SIG-M5 treated with dmso at 0.1 percent for 504 hours (cell line): ENCODE results near the gene XIRP1.

ENCODE experiments used
- DNase-seq: peaks from one replicate; lab custom pipeline; 2025; ENCODE audit not compliant: unreplicated experiment; lab: John Stamatoyannopoulos, UW

The XIRP1 gene

DNA sequence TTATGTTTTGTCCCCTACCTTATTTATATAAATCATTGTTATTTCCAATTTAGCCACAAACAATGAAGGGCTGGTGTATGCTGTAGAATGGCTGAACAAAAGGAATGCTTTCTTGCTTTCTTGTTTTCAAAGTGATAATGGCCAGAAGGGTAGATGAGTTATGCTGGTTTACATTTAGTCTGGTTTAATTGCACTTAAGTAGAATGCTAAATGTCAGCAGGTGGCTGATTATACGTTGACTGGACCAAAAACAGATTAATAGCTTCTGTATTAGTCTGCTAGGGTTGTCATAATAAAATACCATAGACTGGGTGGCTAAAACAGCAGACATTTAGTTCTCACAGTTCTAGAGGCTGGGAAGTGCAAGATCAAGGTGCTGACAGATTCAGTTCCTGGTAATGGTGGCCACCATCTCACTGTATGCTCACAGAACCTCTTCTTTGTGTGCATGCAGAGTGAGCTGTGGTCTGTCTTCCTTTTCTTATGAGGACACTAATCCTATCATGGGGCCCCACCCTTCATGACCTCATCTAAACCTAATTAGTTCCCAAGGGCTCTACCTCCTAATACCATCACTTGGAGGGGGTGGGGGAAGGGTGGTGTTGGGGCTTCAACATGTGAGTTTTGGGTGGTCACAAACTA is 17.1 kb upstream of the XIRP1 start:
- DNase-seq = no peak

DNA sequence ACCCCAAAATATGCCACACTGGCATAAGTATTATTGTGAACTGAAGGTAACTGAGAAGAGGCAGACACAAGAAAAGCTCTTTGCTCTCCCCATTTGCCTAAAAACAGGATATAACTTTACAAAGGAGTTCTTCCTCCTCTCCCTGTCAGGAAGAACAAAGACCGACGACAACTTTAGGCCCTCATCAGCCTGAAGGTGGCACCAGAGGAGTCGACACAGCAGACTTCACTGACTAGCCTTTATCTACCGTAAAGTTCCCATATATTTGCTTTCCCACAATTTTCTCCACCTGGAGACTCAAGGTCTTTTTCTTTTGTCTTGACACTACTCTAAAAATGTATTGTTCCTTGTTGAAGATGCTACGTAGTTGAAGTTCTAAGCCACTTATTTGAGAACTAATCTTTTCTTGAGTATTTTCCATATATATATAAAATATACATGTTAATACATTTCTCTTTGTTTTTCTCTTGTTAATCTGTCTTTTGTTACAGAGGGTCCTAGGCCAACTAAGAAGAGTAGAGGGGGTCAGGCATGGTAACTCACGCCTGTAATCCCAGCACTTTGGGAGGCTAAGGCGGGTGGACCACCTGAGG is 16.2 kb upstream of the XIRP1 start:
- DNase-seq = peak; percentile 70

DNA sequence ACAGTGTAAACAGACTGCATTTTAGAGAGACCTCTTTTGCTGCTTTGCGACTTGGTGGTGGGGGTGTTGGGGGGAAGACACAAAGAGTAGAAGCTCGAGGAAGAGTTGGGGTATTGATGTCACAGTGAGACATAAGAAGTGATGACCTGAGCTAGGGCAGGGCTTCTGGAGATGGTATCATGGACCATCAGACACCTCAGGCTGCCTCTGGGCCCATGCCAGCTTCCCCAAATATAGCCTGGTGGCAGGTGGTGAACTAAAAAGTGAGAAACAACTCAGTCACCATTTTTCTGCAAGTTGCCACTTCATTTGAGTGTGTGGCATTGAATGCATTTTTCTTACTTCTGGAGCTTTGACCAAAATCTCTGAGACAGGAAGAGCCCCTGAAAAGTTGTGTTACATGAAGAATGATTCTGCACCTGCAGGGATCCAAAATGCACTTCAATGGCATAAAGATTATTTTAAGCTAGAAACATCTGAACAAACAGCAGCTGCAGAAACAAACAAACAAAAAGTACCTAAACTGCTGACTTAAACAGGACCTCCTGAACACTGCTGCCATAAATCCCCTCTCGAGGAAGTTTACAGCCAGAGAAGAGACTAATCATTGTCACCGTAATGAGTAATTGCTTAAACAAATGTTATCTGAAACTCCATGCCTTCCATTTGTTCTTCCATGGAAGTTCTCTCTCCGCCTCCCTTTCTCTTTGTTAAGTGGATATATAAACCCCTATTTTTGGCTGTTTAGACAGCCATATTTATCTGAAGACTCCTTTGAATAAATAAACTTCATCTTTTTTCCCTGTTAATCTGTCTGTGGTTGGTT is 15.2 kb upstream of the XIRP1 start:
- no peak for DNase-seq

DNA sequence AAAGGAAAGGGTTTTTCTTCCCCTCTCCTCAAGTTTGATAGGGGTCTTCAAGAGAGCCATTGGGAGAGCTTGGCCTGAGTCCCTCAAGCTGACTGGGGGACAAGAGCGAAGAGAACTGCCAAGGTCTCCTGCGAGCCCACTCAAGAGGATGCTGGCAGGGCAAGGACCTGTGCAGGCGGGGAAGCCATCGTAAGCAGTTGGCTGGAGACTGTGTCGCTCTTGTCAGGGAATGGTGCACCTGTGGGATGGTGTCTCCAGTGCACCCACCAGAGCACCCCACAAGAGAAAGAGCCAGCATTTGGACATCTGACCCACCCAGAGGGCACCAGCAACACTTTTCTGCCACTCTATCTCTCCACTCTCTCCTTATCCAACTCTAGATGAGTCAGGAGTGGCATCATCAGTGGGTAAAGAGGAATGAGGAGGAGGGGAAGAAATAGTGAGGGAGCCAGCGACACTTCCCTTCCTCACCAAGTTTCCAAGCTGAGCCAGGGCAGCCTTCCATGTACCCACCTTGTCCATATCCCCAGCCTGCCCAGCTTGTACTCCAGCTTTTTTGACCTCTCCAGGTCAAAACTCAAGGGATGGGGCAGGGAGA is 13.6 kb upstream of the XIRP1 start:
- no peak for DNase-seq

DNA sequence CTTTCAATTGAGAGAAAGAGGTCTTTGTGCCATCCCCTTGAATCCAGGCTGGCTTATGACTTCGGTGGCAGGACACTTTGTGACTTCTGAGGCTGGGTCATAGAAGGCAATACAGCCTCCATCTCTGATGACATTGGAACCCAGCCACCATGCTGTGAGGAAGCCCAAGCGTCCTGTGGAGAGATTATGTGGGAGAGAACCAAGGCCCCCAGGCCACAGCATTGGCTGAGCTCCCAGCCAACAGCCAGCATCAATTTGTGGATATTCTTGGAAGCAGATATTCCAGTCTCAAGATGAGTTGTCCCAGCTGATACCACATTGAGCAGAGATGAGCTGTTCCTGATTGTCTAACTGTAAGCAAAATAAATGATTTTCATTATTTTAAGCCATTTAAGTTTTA is 12.7 kb upstream of the XIRP1 start:
- no peak for DNase-seq

DNA sequence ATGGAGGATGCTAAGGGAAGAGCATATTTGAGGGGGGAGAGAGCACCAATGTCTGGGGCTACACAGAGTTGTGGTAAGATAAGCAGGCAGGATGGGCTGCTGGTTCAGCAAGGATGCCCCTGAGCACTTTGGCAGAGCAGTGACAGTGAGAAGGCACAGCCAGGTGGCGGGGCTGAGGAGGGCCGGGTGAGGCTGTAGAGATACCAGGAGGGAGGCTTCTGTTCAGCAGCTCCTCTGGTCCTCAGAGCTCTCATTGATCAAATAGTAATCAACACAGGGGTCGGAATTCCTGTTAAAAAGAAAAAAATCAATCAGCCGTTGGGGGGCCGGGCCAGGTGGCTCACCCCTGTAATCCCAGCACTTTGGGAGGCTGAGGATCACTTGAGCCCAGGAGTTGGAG is 11.5 kb upstream of the XIRP1 start:
- no peak for DNase-seq

DNA sequence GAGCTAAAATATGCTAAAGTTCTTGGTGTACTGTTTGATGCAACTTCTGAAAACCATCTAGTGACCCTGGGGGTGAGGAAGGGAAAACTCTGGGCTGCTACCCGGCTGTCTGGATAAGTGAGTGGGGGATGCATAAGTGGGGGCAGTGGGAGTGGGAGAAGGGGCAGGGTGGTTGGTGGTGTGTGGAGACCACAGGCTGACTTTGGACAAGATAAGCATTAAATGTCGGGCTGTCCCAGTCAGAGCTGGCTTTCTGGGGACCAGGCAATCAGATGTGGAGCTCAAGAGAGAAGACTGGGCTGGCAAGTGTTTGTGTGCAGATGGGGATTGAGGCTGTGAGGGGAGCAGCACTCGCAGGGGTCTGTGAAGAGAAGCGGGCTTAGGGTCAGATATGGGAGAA is 11.0 kb upstream of the XIRP1 start:
- no peak for DNase-seq

DNA sequence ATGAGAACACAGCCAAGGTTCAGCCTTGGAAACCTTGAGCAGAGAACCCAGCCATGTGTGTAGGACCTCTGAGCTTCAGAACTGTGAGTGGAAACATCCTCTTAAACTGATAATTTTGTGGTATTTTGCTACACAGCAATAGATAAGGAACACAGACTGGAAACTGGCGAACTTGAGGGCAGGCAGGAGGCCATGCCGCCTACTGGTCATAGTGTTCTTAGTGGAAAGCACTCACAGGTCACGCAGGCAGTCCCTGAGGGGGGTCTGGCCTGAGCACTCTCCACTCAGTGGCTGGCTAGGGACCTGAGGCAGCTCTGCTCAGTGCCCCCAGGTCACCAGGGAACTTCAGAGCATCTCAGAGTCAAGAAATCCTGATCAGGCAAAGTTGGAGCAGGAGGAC is 9.7 kb upstream of the XIRP1 start:
- DNase-seq = no peak

DNA sequence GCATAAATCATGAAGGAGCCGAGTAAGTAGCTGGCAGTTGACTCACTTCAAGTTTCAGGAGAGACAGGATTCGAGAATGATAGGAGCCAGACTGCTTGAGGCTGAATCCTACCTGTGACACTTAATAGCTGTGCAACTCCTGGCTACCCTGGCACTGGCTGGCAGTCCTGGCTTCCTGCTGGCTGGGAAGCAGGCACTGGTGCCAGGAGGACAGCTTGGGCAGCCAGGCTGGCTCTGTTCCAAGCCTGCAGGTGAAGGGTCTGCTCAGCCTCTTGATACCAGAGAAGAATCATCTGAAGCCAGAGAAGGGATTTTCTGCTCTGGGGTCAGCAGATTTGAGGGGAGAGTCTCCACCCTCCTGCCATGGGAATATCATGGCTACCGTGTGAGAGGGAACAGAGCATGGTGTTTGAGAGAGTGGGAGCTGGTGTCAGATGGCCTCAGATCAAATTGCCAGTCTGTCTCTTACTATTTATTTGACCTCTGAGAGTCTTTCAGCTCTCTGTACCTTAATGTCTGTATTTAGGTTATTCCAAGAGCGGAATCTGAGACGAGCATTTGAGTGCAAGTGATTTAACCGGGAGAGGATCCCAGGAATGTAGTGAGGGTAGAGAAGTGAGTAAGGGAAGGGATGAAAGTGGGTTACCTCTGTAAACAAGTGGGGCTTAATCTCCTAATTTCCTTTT is 4.4 kb upstream of the XIRP1 start:
- no peak for DNase-seq

DNA sequence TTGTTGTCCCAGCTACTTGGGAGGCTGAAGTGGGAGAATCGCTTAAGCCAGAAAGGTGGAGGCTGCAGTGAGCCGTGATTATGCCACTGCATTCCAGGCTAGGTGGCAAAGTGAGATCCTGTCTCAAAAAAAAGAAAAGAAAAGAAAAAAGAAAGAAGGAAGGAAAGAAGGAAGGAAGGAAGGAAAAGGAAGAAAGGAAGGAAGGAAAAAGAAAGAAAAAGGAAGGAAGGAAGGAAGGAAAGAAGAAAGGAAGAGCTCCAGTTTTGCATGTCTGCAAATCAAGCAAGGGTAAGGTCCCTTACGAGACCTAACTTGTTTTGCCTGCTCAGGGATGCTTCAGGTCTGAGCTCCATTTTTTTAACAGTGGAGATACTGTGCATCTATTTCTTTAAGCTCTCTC is 3.6 kb upstream of the XIRP1 start:
- DNase-seq = no peak

DNA sequence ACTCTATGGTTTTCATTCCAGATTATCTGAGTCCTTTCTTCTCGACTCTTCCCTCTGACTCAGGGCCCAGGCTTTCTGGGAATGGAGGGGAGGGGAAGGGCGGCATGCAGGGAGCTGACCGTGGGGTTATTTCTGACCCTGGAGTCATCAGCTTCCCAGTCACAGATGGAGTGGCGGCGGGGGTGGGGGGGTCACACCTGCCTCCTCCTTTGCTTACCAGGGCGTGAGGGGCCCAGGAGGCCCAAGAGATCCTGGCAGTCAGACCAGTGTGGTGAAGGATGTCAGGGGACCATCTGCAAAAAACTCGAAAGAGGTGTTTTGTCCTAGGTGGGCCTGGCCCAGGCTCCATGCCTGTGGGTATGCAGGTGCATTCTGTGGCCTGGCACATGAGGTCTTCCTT is 996 bp upstream of the XIRP1 start:
- no peak for DNase-seq

DNA sequence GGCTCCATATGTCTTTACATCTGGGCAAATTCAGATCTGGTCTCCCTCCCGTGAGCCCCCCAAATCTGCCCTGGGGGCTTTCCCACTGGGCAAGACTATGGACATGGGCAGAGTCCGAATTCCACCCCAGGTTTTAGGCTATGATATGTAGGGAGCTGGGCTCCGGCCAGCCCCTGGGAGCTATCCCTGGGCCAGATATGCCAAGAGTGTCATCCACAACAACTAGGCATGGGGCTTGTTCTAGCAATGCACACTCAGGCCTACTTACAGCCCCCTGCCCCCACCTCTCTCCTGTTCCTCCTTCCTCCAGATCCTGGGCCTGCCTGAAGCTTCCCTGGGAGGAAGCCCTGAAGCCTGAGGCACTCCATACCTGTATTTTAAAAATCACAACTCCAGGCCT is 622 bp downstream of the XIRP1 start:
- no peak for DNase-seq

DNA sequence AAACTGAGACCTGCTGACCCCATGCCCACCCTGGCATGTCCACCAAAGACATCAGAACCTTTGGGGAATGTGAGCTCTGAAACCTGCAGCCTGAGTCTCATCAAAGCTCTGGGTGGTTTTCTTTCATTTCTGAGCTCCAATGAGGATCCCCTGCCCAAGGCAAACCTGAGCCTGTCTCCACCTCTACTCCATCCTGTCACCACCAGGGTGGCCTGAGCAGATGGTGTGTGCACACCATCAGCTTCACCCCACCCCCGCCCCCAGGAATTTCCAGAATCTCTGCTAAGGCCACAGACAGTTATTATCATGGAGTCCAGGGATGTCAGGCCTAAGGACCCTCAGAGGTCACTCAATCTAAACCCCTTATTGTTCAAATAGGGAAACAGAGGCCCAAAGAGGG is 1.3 kb downstream of the XIRP1 start:
- no peak for DNase-seq

DNA sequence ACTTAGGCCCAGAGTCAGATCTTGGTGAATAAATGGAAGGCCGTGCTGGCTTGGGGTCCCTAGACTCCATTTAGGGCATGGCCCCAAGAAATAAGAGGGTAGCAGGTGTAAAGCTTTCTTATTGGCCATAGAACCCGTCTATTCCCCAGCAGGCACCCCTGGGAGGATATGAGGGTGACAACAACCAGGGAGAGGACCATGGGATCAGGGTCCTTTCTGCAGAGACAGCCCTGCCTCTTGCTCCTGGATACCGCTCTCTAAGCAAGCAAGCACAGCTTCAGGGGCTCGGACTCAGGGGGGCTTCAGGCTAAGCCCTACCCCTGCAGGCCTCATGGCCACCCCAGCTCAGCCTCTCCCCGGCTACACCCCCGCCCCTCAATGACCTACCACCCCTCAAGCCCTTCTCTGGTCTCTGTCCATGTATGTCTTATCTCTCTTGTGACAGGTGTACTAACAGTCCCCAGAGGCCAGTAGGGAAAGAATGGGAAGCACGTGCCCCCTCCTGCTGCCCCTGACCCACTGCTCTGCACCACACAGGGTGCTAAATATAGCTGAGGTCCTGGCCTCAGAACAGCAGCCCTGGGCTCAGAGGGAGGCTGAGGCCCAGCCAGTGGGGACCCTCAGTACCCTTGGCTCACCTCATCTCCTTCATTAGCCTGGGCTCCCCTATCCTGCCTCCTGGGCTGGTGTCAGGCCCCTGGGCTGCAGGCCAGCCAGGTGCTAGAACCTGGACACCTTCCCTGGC is 1.9 kb downstream of the XIRP1 start:
- no peak for DNase-seq

DNA sequence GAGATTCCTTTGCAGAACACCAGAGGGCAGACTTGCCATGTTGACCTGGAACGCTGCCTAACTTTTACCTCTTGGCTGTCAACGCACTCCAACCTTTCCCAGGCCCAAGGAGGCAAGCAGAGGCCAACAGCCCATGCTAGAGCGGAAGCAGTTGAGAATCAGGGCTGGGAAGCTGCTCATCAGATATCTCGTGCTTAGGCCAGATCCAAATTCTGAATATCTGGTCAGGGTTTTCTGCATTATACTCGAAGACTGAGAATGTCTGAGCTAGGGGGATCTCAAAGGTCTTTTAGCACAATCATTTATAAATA is 2.5 kb downstream of the XIRP1 start:
- peak; percentile 82 for DNase-seq

DNA sequence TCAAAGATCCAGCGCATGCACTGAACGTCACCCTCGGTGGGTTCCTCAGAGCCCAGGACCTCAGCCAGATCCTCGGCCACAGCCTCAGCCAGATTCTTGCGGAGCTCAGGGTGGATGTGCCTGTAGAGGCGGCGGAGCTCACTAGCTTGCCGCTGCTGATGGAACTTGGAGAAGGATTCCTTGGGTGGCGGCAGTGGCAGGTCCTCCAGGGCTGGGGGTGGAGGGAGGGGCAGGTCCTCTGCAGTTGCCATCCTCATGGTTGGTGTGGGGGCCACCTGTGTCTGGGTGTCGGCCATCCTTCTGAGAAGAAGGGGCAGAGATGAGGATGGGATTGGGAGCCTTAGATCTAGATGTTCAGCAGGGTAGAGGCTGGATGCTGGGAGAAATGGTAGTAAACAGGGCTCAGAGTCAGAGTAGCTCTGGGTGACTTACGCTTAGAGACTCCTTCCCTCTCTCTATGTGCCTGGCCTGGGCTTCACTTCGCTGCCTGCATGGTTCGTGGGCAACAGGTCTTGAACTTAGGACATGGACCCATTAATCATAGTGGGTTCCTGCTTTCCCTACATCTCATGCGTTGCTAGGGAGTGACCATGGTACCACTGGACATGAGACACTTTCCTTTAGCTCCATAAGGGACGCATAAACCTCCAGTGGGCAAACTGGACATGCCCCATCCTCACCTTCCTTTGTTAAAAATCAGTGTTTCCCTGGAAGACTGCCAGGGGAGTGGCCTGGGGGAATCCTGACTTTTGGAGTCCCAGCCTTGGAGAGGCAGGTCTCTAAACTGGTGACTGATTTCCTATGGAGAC is 3.0 kb downstream of the XIRP1 start:
- DNase-seq = no peak

DNA sequence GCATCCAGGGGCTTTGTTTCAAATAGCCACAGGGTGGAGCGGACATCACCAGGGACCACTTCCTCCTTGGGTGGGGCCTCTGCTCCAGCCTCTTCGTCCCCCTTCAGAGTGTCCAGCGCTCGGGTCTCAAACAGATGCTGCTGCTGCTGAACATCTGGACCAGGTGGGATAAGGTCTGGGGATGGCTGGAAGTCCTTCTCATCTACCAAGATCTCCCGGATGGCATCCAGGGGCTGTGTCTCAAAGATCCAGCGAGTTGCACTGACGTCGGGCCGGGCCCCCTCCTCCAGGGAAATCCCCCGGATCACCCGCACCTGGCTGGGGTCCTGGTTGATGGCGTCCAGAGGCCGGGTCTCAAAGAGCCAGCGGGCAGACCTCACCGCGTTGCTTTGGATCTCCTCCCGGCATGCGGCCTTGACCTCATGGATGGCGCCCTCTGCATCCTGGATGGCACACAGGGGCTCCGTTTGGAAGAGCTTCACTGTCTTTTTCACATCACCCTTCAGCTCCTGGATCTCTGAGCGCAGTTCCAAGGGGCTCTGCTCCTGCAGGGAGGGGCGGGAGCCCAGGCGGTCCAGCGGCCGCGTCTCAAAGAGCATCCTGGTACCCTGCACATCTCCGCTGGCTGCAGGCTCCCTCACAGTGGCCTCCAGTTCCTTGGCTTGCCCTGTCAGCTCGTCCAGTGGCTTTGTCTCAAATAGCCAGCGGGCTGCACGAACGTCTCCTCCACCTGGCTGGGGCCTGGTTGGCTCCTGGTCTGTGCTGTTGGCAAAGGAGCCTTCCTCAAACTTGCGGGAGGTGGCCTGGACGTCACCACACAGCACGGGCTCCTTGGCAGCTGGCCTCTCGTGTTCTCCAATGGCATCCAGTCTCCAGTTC is 3.9 kb downstream of the XIRP1 start:
- DNase-seq = no peak

DNA sequence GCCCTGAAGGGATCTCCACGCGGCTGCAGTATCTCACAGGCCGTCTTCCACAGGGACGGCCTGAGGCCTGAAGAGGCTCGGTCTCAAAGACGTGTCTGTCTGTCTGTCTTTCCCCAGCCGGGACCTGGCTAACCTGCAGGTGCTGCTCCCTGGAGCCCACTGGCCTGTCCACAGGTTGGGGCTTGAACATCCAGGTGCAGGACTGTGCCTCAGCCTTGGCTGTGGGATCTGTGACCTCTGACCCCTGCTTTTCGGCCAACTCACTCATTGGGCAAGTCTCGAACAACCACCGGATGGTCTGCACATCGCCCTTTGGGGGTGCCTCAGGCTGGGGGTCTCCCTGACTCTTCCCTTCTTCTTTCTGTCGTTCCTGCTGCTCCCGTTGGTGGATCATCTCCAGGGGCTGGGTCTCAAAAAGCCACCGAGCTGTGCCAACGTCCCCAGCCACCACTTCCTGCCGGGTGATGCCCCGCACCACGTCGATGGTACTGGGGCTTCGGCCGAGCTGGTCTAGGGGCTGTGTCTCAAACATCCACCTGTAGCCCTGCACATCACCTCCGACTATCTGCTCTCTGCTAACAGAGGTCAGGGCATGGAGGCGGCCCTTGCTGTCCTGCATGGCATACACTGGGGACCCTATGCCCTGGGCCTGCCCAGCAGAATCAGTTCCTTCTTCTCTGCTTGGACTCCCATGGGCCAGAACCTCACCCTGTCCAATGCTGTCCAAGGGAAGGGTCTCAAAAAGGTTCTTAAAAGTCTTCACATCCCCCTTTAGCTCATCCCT is 4.8 kb downstream of the XIRP1 start:
- no peak for DNase-seq
